ENCODE results near the gene STK38L. TPM values are rescaled to one million over a fixed set of nuclear protein-coding genes. Genes with fewer than 3 reads are reported as not detected.
"Not testable (repeated sequence)": the region's sequence is repeated elsewhere in the genome, so short reads cannot be mapped to it uniquely, and the experiment has no call there.

The STK38L gene
- total and polyA plus RNA-seq, 5 donors from 2014 or later, result 10.6 to 21.7 (median 14.4) TPM

- Histone ChIP-seq H3K27me3 (ENCODE audit: control insufficient read depth, insufficient read depth, low read length) (no peaks in the 10 kb centered on the region), H3K36me3 (ENCODE audit: control insufficient read depth, insufficient read depth, low read length) (no peaks in the 10 kb centered on the region), H3K27ac (ENCODE audit: insufficient read depth, low read length, poor library complexity, severe bottlenecking) (no peak overlapping the region), H3K4me3 (ENCODE audit: low read depth, low read length) (no peak overlapping the region), H3K9me3 (ENCODE audit: control insufficient read depth in 2 of 2, low read length in 2 of 2) (no peaks in the 10 kb centered on the region), H3K4me1 (ENCODE audit: control insufficient read depth, insufficient read depth, low read length, poor library complexity, severe bottlenecking) (no peaks in the 10 kb centered on the region)
- Mint-ChIP-seq H3K36me3 (no peaks in the 10 kb centered on the region), H3K9me3 (peaks cover 0 to 2% (median 0%) of the 10 kb centered on the region in 7 donors), H3K27ac (no peak overlapping the region), H3K4me3 (no peak overlapping the region), H3K4me1 (peaks cover 0 to 6% (median 2%) of the 10 kb centered on the region in 4 donors), H3K27me3 (no peaks in the 10 kb centered on the region)
- no peak for DNase-seq
- no peak for ATAC-seq (ENCODE audit: low read depth in 2 of 2)
Measured at GRCh38 chr12:27219693-27220054, 24.4 kb upstream of the STK38L start.

GRCh38 chr12:27220055-27220987 lies 23.8 kb upstream of the STK38L start:
- Histone ChIP-seq H3K36me3 (ENCODE audit: control insufficient read depth, insufficient read depth, low read length) (no peaks in the 10 kb centered on the region), H3K27ac (ENCODE audit: insufficient read depth, low read length, poor library complexity, severe bottlenecking) (no peak overlapping the region), H3K4me1 (ENCODE audit: control insufficient read depth, insufficient read depth, low read length, poor library complexity, severe bottlenecking) (no peaks in the 10 kb centered on the region), H3K4me3 (ENCODE audit: low read depth, low read length) (no peak overlapping the region), H3K9me3 (ENCODE audit: control insufficient read depth in 2 of 2, low read length in 2 of 2) (no peaks in the 10 kb centered on the region), H3K27me3 (ENCODE audit: control insufficient read depth, insufficient read depth, low read length) (no peaks in the 10 kb centered on the region)
- DNase-seq, result peak in 1 of 3 donors; percentile 50
- Mint-ChIP-seq H3K36me3 (no peaks in the 10 kb centered on the region), H3K27ac (no peak overlapping the region), H3K9me3 (peaks cover 0 to 2% (median 0%) of the 10 kb centered on the region in 7 donors), H3K27me3 (no peaks in the 10 kb centered on the region), H3K4me1 (peaks cover 0 to 6% (median 2%) of the 10 kb centered on the region in 4 donors), H3K4me3 (no peak overlapping the region)
- ATAC-seq (ENCODE audit: low read depth in 2 of 2), result peak in 1 of 2 donors; percentile 8

- peak overlapping the region in 1 of 3 donors; percentile 49 for H3K27ac Mint-ChIP-seq
- no peaks in the 10 kb centered on the region for H3K27me3 Mint-ChIP-seq
- Histone ChIP-seq H3K4me3 (ENCODE audit: low read depth, low read length) (no peak overlapping the region), H3K27me3 (ENCODE audit: control insufficient read depth, insufficient read depth, low read length) (no peaks in the 10 kb centered on the region), H3K9me3 (ENCODE audit: control insufficient read depth in 2 of 2, low read length in 2 of 2) (no peaks in the 10 kb centered on the region), H3K27ac (ENCODE audit: insufficient read depth, low read length, poor library complexity, severe bottlenecking) (no peak overlapping the region), H3K4me1 (ENCODE audit: control insufficient read depth, insufficient read depth, low read length, poor library complexity, severe bottlenecking) (no peaks in the 10 kb centered on the region), H3K36me3 (ENCODE audit: control insufficient read depth, insufficient read depth, low read length) (no peaks in the 10 kb centered on the region)
- ATAC-seq (ENCODE audit: low read depth in 2 of 2) (no peak), DNase-seq (no peak)
- H3K4me3 Mint-ChIP-seq, result no peak overlapping the region
- peaks cover 0 to 2% (median 0%) of the 10 kb centered on the region in 7 donors for H3K9me3 Mint-ChIP-seq
- peaks cover 0 to 6% (median 2%) of the 10 kb centered on the region in 4 donors for H3K4me1 Mint-ChIP-seq
- H3K36me3 Mint-ChIP-seq, result no peaks in the 10 kb centered on the region
Measured at GRCh38 chr12:27220988-27221345, 23.1 kb upstream of the STK38L start.

- no peaks in the 10 kb centered on the region for H3K27me3 ChIP-seq (ENCODE audit: control insufficient read depth, insufficient read depth, low read length)
- no peak for DNase-seq
- Mint-ChIP-seq H3K27ac (no peak overlapping the region), H3K36me3 (no peaks in the 10 kb centered on the region), H3K27me3 (no peaks in the 10 kb centered on the region), H3K4me3 (no peak overlapping the region), H3K4me1 (peaks cover 0 to 6% (median 2%) of the 10 kb centered on the region in 4 donors), H3K9me3 (peaks cover 0 to 2% (median 0%) of the 10 kb centered on the region in 7 donors)
- H3K27ac ChIP-seq (ENCODE audit: insufficient read depth, low read length, poor library complexity, severe bottlenecking), result no peak overlapping the region
- ATAC-seq (ENCODE audit: low read depth in 2 of 2), result no peak
- H3K4me3 ChIP-seq (ENCODE audit: low read depth, low read length), result no peak overlapping the region
- H3K36me3 ChIP-seq (ENCODE audit: control insufficient read depth, insufficient read depth, low read length), result no peaks in the 10 kb centered on the region
- H3K4me1 ChIP-seq (ENCODE audit: control insufficient read depth, insufficient read depth, low read length, poor library complexity, severe bottlenecking), result no peaks in the 10 kb centered on the region
- H3K9me3 ChIP-seq (ENCODE audit: control insufficient read depth in 2 of 2, low read length in 2 of 2), result no peaks in the 10 kb centered on the region
Measured at GRCh38 chr12:27221625-27222387, 22.3 kb upstream of the STK38L start.

- Histone ChIP-seq H3K27me3 (ENCODE audit: control insufficient read depth, insufficient read depth, low read length) (no peaks in the 10 kb centered on the region), H3K27ac (ENCODE audit: insufficient read depth, low read length, poor library complexity, severe bottlenecking) (no peak overlapping the region), H3K9me3 (ENCODE audit: control insufficient read depth in 2 of 2, low read length in 2 of 2) (no peaks in the 10 kb centered on the region), H3K4me1 (ENCODE audit: control insufficient read depth, insufficient read depth, low read length, poor library complexity, severe bottlenecking) (no peaks in the 10 kb centered on the region), H3K36me3 (ENCODE audit: control insufficient read depth, insufficient read depth, low read length) (no peaks in the 10 kb centered on the region), H3K4me3 (ENCODE audit: low read depth, low read length) (no peak overlapping the region)
- Mint-ChIP-seq H3K9me3 (peaks cover 0 to 7% (median 0%) of the 10 kb centered on the region in 7 donors), H3K27me3 (no peaks in the 10 kb centered on the region), H3K27ac (no peak overlapping the region), H3K4me3 (no peak overlapping the region), H3K36me3 (no peaks in the 10 kb centered on the region), H3K4me1 (no peaks in the 10 kb centered on the region)
- no peak for ATAC-seq (ENCODE audit: low read depth in 2 of 2)
- no peak for DNase-seq
Measured at GRCh38 chr12:27226407-27226929, 17.6 kb upstream of the STK38L start.

- Histone ChIP-seq H3K4me1 (ENCODE audit: control insufficient read depth, insufficient read depth, low read length, poor library complexity, severe bottlenecking) (no peaks in the 10 kb centered on the region), H3K27ac (ENCODE audit: insufficient read depth, low read length, poor library complexity, severe bottlenecking) (no peak overlapping the region), H3K4me3 (ENCODE audit: low read depth, low read length) (no peak overlapping the region), H3K9me3 (ENCODE audit: control insufficient read depth in 2 of 2, low read length in 2 of 2) (no peaks in the 10 kb centered on the region), H3K27me3 (ENCODE audit: control insufficient read depth, insufficient read depth, low read length) (no peaks in the 10 kb centered on the region), H3K36me3 (ENCODE audit: control insufficient read depth, insufficient read depth, low read length) (no peaks in the 10 kb centered on the region)
- peaks cover 4% of the 10 kb centered on the region for H3K36me3 Mint-ChIP-seq
- no peak for DNase-seq
- no peak overlapping the region for H3K4me3 Mint-ChIP-seq
- no peaks in the 10 kb centered on the region for H3K4me1 Mint-ChIP-seq
- H3K27ac Mint-ChIP-seq, result no peak overlapping the region
- H3K27me3 Mint-ChIP-seq, result no peaks in the 10 kb centered on the region
- no peak for ATAC-seq (ENCODE audit: low read depth in 2 of 2)
- H3K9me3 Mint-ChIP-seq, result peaks cover 0 to 7% (median 2%) of the 10 kb centered on the region in 7 donors
Measured at GRCh38 chr12:27229367-27229766, 14.7 kb upstream of the STK38L start.

- H3K36me3 ChIP-seq (ENCODE audit: control insufficient read depth, insufficient read depth, low read length); H3K27me3 Mint-ChIP-seq; H3K36me3 Mint-ChIP-seq; H3K9me3 ChIP-seq (ENCODE audit: control insufficient read depth in 2 of 2, low read length in 2 of 2); H3K27me3 ChIP-seq (ENCODE audit: control insufficient read depth, insufficient read depth, low read length); H3K9me3 Mint-ChIP-seq; H3K27ac ChIP-seq (ENCODE audit: insufficient read depth, low read length, poor library complexity, severe bottlenecking); H3K4me1 Mint-ChIP-seq; H3K4me3 Mint-ChIP-seq; H3K4me1 ChIP-seq (ENCODE audit: control insufficient read depth, insufficient read depth, low read length, poor library complexity, severe bottlenecking); DNase-seq; ATAC-seq (ENCODE audit: low read depth in 2 of 2); H3K4me3 ChIP-seq (ENCODE audit: low read depth, low read length); H3K27ac Mint-ChIP-seq: not testable (repeated sequence)
Measured at GRCh38 chr12:27231374-27231773, 12.7 kb upstream of the STK38L start.
